IgD-negative memory B cell (primary cell): Measurements from ENCODE around the gene NCOA3. TPM values are rescaled to one million over a fixed set of nuclear protein-coding genes. Genes with fewer than 3 reads are reported as not detected.
"Not testable (repeated sequence)": the region's sequence is repeated elsewhere in the genome, so short reads cannot be mapped to it uniquely, and the experiment has no call there.

Experiments used
- H3K27ac Mint-ChIP-seq, 3 donors: one replicate each; pipeline ENCODE4 v1.8.0; 2020 to 2022; ENCODE audit warnings: mild to moderate bottlenecking in 3 of 3, mixed read lengths in 3 of 3, moderate library complexity in 1 of 3
- H3K27me3 Mint-ChIP-seq: one replicate; pipeline ENCODE4 v1.8.0; 2021; ENCODE audit warnings: mixed read lengths
- H3K36me3 Mint-ChIP-seq: one replicate; pipeline ENCODE4 v1.8.0; 2020; ENCODE audit warnings: mild to moderate bottlenecking, mixed read lengths
- H3K4me1 Mint-ChIP-seq, 3 donors: one replicate each; pipeline ENCODE4 v1.8.0; 2020 to 2022; ENCODE audit warnings: mixed read lengths in 3 of 3, mild to moderate bottlenecking in 1 of 3
- H3K4me3 Mint-ChIP-seq, 4 donors: one replicate each; pipeline ENCODE4 v1.8.0; 2020 to 2022; ENCODE audit warnings: mild to moderate bottlenecking in 4 of 4, mixed read lengths in 4 of 4, moderate library complexity in 3 of 4
- H3K9me3 Mint-ChIP-seq, 3 donors: one replicate each; pipeline ENCODE4 v1.8.0; 2020 to 2021; ENCODE audit warnings: mixed read lengths in 3 of 3, mild to moderate bottlenecking in 1 of 3
- polyA plus RNA-seq: library from polyadenylated mRNA; unstranded; fragments of 300-500 nt; fragmentation: Illumina TruSeq; gene quantifications from one replicate; pipeline ENCODE4 v1.2.3, GENCODE V29; 2021

The NCOA3 gene
- polyA plus RNA-seq, 1 donor from 2014 or later = 64.7 TPM

DNA sequence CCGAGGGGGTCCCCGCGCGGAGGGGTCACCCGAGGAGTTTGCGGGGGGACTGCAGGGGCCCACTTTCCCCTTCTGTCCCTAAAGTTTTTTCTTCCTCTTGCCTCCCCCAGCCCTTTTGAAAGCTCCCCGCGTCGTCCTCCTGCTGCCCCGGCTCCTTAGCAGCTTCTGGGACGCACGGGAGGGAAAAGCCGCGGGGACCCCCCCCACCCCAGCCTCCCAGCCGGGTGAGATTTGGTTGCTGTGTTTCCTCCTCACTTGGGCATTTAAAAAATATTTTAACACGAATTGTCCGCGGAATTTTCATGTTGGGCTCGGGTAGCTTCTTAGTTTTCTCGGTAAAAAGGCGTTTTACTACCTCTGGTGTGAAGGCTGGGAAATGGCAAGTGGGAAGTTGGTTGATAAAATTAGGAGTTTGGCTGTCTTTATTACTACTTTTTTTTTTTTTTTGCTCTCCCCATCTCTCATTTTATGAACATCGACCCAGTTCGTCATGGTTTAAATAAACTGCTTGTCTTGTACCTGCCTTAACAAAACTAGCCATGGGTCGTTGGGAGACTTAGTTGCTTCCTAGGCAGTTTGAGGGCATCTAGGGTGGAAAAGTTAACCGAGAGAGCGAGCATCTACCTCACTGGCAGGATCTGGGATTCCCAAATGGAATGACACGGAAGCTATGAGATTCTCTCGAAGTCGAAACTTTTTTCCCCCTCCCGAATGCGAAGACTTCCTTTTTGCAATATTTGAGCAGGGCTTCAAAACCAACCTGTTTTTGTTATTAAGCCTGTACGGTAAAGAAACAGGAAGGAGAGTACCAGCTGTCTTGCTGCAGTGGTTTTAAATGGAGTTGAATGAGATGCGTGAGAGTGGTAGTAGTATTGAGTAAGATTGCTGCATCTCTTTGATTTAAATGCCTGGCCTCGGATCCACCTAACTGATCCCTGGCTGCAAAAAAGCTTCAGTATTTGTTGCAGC lies 868 bp downstream of the NCOA3 start:
- Mint-ChIP-seq H3K4me3 (peak overlapping the region; percentile 91 to 98 (median 98)), H3K27me3 (no peaks in the 10 kb centered on the region), H3K4me1 (peaks cover 40 to 50% (median 41%) of the 10 kb centered on the region in 3 donors), H3K36me3 (peaks cover 4% of the 10 kb centered on the region), H3K9me3 (no peaks in the 10 kb centered on the region), H3K27ac (peak overlapping the region; percentile 86 to 98 (median 88))

GRCh38 chr20:47503685-47504084 lies 2.0 kb downstream of the NCOA3 start:
- no peaks in the 10 kb centered on the region for H3K9me3 Mint-ChIP-seq
- no peaks in the 10 kb centered on the region for H3K27me3 Mint-ChIP-seq
- peaks cover 4% of the 10 kb centered on the region for H3K36me3 Mint-ChIP-seq
- H3K4me1 Mint-ChIP-seq = peaks cover 42 to 49% (median 46%) of the 10 kb centered on the region in 3 donors
- H3K4me3 Mint-ChIP-seq = peak overlapping the region; percentile 91 to 98 (median 98)
- H3K27ac Mint-ChIP-seq = peak overlapping the region; percentile 82 to 98 (median 86)

DNA sequence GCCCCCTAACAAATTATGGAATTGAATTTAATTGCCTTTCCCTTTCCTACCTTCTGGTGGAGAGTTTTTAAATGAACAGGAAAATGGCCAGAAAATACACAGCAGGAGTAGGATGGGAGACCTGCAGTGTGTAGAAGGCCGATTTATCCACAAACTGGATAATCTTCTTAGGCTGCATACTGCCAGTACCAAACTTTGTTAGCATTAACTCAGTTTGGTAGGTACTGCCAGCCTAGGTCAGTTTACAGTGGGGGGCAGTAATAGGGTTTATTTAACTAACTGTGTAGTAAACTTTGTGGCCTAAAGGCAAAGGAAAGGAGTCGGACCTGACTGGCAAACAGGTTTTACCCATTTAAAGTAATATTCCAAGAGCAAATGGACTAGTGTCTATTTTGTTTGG lies 4.6 kb downstream of the NCOA3 start:
- H3K36me3 Mint-ChIP-seq = peaks cover 12% of the 10 kb centered on the region
- H3K4me1 Mint-ChIP-seq = peaks cover 51 to 55% (median 52%) of the 10 kb centered on the region in 3 donors
- peak overlapping the region; percentile 56 to 93 (median 75) for H3K4me3 Mint-ChIP-seq
- peak overlapping the region; percentile 83 to 88 (median 83) for H3K27ac Mint-ChIP-seq
- no peaks in the 10 kb centered on the region for H3K9me3 Mint-ChIP-seq
- no peaks in the 10 kb centered on the region for H3K27me3 Mint-ChIP-seq

GRCh38 chr20:47506850-47507249 lies 5.2 kb downstream of the NCOA3 start:
- Mint-ChIP-seq H3K36me3 (peaks cover 12% of the 10 kb centered on the region), H3K27ac (peak overlapping the region; percentile 55 to 91 (median 83)), H3K4me1 (peaks cover 54% of the 10 kb centered on the region in 3 donors), H3K4me3 (peak overlapping the region; percentile 44 to 93 (median 82)), H3K9me3 (no peaks in the 10 kb centered on the region), H3K27me3 (no peaks in the 10 kb centered on the region)

- not testable (repeated sequence) for H3K27me3 Mint-ChIP-seq, H3K9me3 Mint-ChIP-seq
- Mint-ChIP-seq H3K27ac (peak overlapping the region; percentile 55 to 91 (median 83)), H3K4me3 (peak overlapping the region; percentile 44 to 93 (median 82)), H3K36me3 (peaks cover 12% of the 10 kb centered on the region), H3K4me1 (peaks cover 55% of the 10 kb centered on the region in 3 donors)
These were observed 5.7 kb downstream of the NCOA3 start for GRCh38 chr20:47507275-47507981.

DNA sequence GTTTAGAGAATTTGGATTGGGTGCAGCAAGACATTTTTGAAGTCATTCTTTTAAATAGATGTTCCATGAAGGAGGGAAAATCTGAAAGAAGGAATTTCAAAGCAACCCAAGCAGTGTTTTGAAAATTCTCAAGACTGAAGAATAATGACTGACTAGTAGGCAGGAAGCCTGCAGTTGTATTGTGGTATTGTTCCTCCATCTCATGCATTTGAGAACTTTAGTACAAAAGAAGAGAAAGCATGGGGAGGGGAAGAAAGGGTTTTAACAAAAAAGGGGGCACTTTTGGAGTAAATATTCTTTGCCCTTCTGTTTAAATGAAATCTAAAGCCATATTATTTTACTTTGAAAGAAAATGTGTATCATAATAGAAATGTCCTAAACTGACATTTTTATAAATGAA lies 6.6 kb downstream of the NCOA3 start:
- H3K36me3 Mint-ChIP-seq = peaks cover 12% of the 10 kb centered on the region
- H3K4me3 Mint-ChIP-seq = peak overlapping the region; percentile 26 to 93 (median 64)
- peak overlapping the region; percentile 50 to 90 (median 78) for H3K27ac Mint-ChIP-seq
- no peaks in the 10 kb centered on the region for H3K27me3 Mint-ChIP-seq
- H3K4me1 Mint-ChIP-seq = peaks cover 56 to 61% (median 60%) of the 10 kb centered on the region in 3 donors
- H3K9me3 Mint-ChIP-seq = no peaks in the 10 kb centered on the region

DNA sequence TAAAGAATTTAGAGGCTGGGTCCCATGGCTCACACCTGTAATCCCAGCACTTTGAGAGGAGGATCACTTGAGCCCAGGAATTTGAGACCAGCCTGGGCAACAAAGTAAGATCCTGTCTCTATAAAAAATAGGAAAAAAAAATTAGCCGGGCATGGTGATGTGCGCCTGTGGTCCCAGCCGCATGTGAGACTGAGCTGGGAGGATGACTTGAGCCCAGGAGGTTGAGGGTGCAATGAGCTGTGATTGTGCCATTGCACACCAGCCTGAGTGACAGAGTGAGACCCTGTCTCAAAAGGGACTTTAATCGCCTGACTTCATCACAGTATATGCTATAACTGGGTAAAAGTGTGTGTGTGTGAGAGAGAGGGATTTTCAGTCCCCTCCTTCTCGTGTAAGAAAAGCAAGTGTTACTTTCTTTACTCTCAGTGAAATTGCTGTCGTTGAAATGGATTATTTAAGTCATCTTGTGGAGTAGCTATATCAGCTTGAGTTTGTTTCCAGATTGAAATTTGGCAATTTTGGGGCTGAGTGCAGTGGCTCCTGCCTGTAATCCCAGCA lies 7.5 kb downstream of the NCOA3 start:
- peaks cover 58 to 61% (median 60%) of the 10 kb centered on the region in 3 donors for H3K4me1 Mint-ChIP-seq
- no peaks in the 10 kb centered on the region for H3K9me3 Mint-ChIP-seq
- H3K27ac Mint-ChIP-seq = peak overlapping the region; percentile 60 to 90 (median 78)
- peak overlapping the region; percentile 17 to 93 (median 59) for H3K4me3 Mint-ChIP-seq
- peaks cover 9% of the 10 kb centered on the region for H3K36me3 Mint-ChIP-seq
- H3K27me3 Mint-ChIP-seq = no peaks in the 10 kb centered on the region

GRCh38 chr20:47509685-47510084 lies 8.0 kb downstream of the NCOA3 start:
- peaks cover 8% of the 10 kb centered on the region for H3K36me3 Mint-ChIP-seq
- no peaks in the 10 kb centered on the region for H3K27me3 Mint-ChIP-seq
- H3K4me3 Mint-ChIP-seq = peak overlapping the region in 3 of 4 donors; percentile 41 to 93 (median 77)
- H3K4me1 Mint-ChIP-seq = peaks cover 58 to 60% (median 59%) of the 10 kb centered on the region in 3 donors
- peak overlapping the region; percentile 78 to 90 (median 88) for H3K27ac Mint-ChIP-seq
- no peaks in the 10 kb centered on the region for H3K9me3 Mint-ChIP-seq

DNA sequence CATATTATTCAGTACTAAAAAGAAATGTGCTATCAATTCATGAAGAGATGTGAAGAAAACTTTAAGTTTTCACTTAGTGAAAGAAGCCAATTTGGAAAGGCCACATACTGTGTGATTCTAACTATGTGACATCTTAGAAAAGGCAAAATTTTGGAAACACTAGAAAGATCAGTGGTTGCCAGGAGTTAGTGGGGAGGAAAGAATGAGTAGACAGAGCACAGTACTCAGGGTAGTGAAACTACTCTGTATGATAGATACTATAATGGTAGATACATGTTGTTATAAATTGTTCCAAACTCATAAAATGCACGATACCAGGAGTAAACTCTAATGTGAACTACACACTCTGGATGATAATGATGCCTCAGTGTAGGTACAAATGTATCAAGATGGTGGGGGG lies 14.2 kb downstream of the NCOA3 start:
- Mint-ChIP-seq H3K27me3 (no peaks in the 10 kb centered on the region), H3K27ac (peak overlapping the region; percentile 55 to 84 (median 76)), H3K4me3 (peak overlapping the region in 3 of 4 donors; percentile 19 to 69 (median 32)), H3K4me1 (peaks cover 29 to 37% (median 34%) of the 10 kb centered on the region in 3 donors), H3K36me3 (peaks cover 12% of the 10 kb centered on the region), H3K9me3 (peaks cover 0 to 2% (median 0%) of the 10 kb centered on the region in 3 donors)

- Mint-ChIP-seq H3K4me1 (peaks cover 27 to 32% (median 28%) of the 10 kb centered on the region in 3 donors), H3K9me3 (peaks cover 2 to 8% (median 5%) of the 10 kb centered on the region in 3 donors), H3K36me3 (peaks cover 27% of the 10 kb centered on the region), H3K27me3 (no peaks in the 10 kb centered on the region), H3K27ac (peak overlapping the region; percentile 87 to 92 (median 88)), H3K4me3 (peak overlapping the region in 3 of 4 donors; percentile 40 to 65 (median 60))
These were observed 19.5 kb downstream of the NCOA3 start for GRCh38 chr20:47521059-47521808.

- peaks cover 30 to 45% (median 31%) of the 10 kb centered on the region in 3 donors for H3K4me1 Mint-ChIP-seq
- peak overlapping the region in 3 of 4 donors; percentile 2 to 51 (median 48) for H3K4me3 Mint-ChIP-seq
- peaks cover 2 to 8% (median 5%) of the 10 kb centered on the region in 3 donors for H3K9me3 Mint-ChIP-seq
- H3K27me3 Mint-ChIP-seq = no peaks in the 10 kb centered on the region
- H3K27ac Mint-ChIP-seq = peak overlapping the region; percentile 10 to 92 (median 64)
- peaks cover 29% of the 10 kb centered on the region for H3K36me3 Mint-ChIP-seq
These were observed 22.5 kb downstream of the NCOA3 start for GRCh38 chr20:47524015-47524784.

- peak overlapping the region; percentile 31 to 60 (median 47) for H3K27ac Mint-ChIP-seq
- H3K36me3 Mint-ChIP-seq = peaks cover 10% of the 10 kb centered on the region
- H3K4me1 Mint-ChIP-seq = peaks cover 26 to 56% (median 43%) of the 10 kb centered on the region in 3 donors
- no peaks in the 10 kb centered on the region for H3K27me3 Mint-ChIP-seq
- H3K9me3 Mint-ChIP-seq = no peaks in the 10 kb centered on the region
- H3K4me3 Mint-ChIP-seq = peak overlapping the region in 1 of 4 donors; percentile 9
These were observed 25.5 kb downstream of the NCOA3 start for GRCh38 chr20:47527004-47527800.

DNA sequence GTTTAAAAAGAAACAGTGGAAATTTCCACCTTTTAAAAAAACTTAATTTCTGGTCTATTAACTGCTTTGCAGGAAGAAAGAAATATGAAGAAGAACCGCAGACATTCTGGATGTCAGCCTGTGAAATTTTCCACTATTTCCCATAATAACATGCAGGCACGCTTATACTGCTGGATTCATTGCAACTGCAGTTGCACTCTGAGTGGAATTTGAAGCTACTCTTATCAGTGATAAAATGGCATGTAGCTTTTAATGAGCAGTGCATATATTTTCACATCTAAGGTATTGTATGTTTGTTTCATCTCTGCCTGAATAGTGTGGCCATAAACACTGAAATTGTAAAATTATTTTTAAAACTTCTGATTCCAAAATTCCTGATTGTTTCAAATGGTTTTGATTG lies 28.2 kb downstream of the NCOA3 start:
- H3K4me1 Mint-ChIP-seq = peaks cover 23 to 46% (median 42%) of the 10 kb centered on the region in 3 donors
- H3K27ac Mint-ChIP-seq = peak overlapping the region in 2 of 3 donors; percentile 42 to 71
- peak overlapping the region in 1 of 4 donors; percentile 4 for H3K4me3 Mint-ChIP-seq
- no peaks in the 10 kb centered on the region for H3K27me3 Mint-ChIP-seq
- H3K36me3 Mint-ChIP-seq = peaks cover 4% of the 10 kb centered on the region
- H3K9me3 Mint-ChIP-seq = no peaks in the 10 kb centered on the region
